22Rv1 (cell line): Measurements from ENCODE around the gene NKX2-2.

Experiments
- ZFX ChIP-seq: fragments of 450-650 bp; IDR thresholded peaks from 2 replicates; pipeline ENCODE4 v1.6.1; 2017; ENCODE audit warnings: antibody characterized with exemption, borderline replicate concordance
- TF ChIP-seq, protein P1 (sequence below): fragments of 450-650 bp; IDR thresholded peaks from 2 replicates; pipeline ENCODE4 v1.5.1; 2017; ENCODE audit warnings: mild to moderate bottlenecking

GRCh38 chr20:21513881-21514540 lies at the start of gene NKX2-2:
- TF ChIP-seq, protein P1, sequence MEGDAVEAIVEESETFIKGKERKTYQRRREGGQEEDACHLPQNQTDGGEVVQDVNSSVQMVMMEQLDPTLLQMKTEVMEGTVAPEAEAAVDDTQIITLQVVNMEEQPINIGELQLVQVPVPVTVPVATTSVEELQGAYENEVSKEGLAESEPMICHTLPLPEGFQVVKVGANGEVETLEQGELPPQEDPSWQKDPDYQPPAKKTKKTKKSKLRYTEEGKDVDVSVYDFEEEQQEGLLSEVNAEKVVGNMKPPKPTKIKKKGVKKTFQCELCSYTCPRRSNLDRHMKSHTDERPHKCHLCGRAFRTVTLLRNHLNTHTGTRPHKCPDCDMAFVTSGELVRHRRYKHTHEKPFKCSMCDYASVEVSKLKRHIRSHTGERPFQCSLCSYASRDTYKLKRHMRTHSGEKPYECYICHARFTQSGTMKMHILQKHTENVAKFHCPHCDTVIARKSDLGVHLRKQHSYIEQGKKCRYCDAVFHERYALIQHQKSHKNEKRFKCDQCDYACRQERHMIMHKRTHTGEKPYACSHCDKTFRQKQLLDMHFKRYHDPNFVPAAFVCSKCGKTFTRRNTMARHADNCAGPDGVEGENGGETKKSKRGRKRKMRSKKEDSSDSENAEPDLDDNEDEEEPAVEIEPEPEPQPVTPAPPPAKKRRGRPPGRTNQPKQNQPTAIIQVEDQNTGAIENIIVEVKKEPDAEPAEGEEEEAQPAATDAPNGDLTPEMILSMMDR, result no peak
- no peak for TF ChIP-seq ZFX
